ENCODE measurements around the gene INAFM2. TPM values are rescaled to one million over a fixed set of nuclear protein-coding genes. Genes with fewer than 3 reads are reported as not detected.

Gene INAFM2
- polyA plus RNA-seq, 2 donors, result 6.4 to 7.0 TPM

- Histone ChIP-seq H3K27me3 (ENCODE audit: control insufficient read depth in 1 of 2, insufficient read depth in 2 of 2, low read length in 2 of 2) (no peaks in the 10 kb centered on the region), H3K4me3 (ENCODE audit: low read depth in 1 of 2, low read length in 2 of 2) (no peak overlapping the region), H3K27ac (ENCODE audit: low read depth in 2 of 2, low read length in 1 of 2) (no peak overlapping the region), H3K36me3 (ENCODE audit: control insufficient read depth in 2 of 2, insufficient read depth in 2 of 2, low read length in 1 of 2) (no peaks in the 10 kb centered on the region), H3K9me3 (ENCODE audit: control insufficient read depth in 2 of 2, insufficient read depth in 1 of 2, low read depth in 1 of 2, low read length in 1 of 2) (peaks cover 0 to 7% of the 10 kb centered on the region in 2 donors), H3K4me1 (ENCODE audit: control insufficient read depth in 2 of 2, insufficient read depth in 2 of 2, low read length in 1 of 2) (no peaks in the 10 kb centered on the region)
- WGBS, 2 donors, result 65 to 70% methylated on average over 12 of the region's 12 CpGs
These were observed 21.9 kb upstream of the INAFM2 start for GRCh38 chr15:40301467-40302179.

GRCh38 chr15:40302288-40302886 lies 21.1 kb upstream of the INAFM2 start:
- WGBS, 2 donors, result 94 to 95% methylated on average over 19 of the region's 19 CpGs

GRCh38 chr15:40302981-40303380 lies 20.5 kb upstream of the INAFM2 start:
- Histone ChIP-seq H3K27me3 (ENCODE audit: control insufficient read depth in 1 of 2, insufficient read depth in 2 of 2, low read length in 2 of 2) (no peaks in the 10 kb centered on the region), H3K9me3 (ENCODE audit: control insufficient read depth in 2 of 2, insufficient read depth in 1 of 2, low read depth in 1 of 2, low read length in 1 of 2) (peaks cover 0 to 7% of the 10 kb centered on the region in 2 donors), H3K36me3 (ENCODE audit: control insufficient read depth in 2 of 2, insufficient read depth in 2 of 2, low read length in 1 of 2) (no peaks in the 10 kb centered on the region), H3K4me1 (ENCODE audit: control insufficient read depth in 2 of 2, insufficient read depth in 2 of 2, low read length in 1 of 2) (no peaks in the 10 kb centered on the region), H3K27ac (ENCODE audit: low read depth in 2 of 2, low read length in 1 of 2) (no peak overlapping the region), H3K4me3 (ENCODE audit: low read depth in 1 of 2, low read length in 2 of 2) (no peak overlapping the region)
- WGBS, 2 donors, result 67 to 68% methylated on average over 11 of the region's 11 CpGs

More at GRCh38 chr15:40302288-40302886, 21.1 kb upstream of the INAFM2 start:
- Histone ChIP-seq H3K27me3 (ENCODE audit: control insufficient read depth in 1 of 2, insufficient read depth in 2 of 2, low read length in 2 of 2) (no peaks in the 10 kb centered on the region), H3K27ac (ENCODE audit: low read depth in 2 of 2, low read length in 1 of 2) (no peak overlapping the region), H3K36me3 (ENCODE audit: control insufficient read depth in 2 of 2, insufficient read depth in 2 of 2, low read length in 1 of 2) (no peaks in the 10 kb centered on the region), H3K9me3 (ENCODE audit: control insufficient read depth in 2 of 2, insufficient read depth in 1 of 2, low read depth in 1 of 2, low read length in 1 of 2) (peaks cover 0 to 7% of the 10 kb centered on the region in 2 donors), H3K4me1 (ENCODE audit: control insufficient read depth in 2 of 2, insufficient read depth in 2 of 2, low read length in 1 of 2) (no peaks in the 10 kb centered on the region), H3K4me3 (ENCODE audit: low read depth in 1 of 2, low read length in 2 of 2) (no peak overlapping the region)

GRCh38 chr15:40303576-40303975 lies 19.9 kb upstream of the INAFM2 start:
- H3K4me1 ChIP-seq (ENCODE audit: control insufficient read depth in 2 of 2, insufficient read depth in 2 of 2, low read length in 1 of 2), result no peaks in the 10 kb centered on the region
- H3K27me3 ChIP-seq (ENCODE audit: control insufficient read depth in 1 of 2, insufficient read depth in 2 of 2, low read length in 2 of 2), result no peaks in the 10 kb centered on the region
- no peak overlapping the region for H3K4me3 ChIP-seq (ENCODE audit: low read depth in 1 of 2, low read length in 2 of 2)
- no peaks in the 10 kb centered on the region for H3K36me3 ChIP-seq (ENCODE audit: control insufficient read depth in 2 of 2, insufficient read depth in 2 of 2, low read length in 1 of 2)
- 87 to 95% methylated on average over 2 of the region's 2 CpGs for WGBS, 2 donors
- peaks cover 0 to 7% of the 10 kb centered on the region in 2 donors for H3K9me3 ChIP-seq (ENCODE audit: control insufficient read depth in 2 of 2, insufficient read depth in 1 of 2, low read depth in 1 of 2, low read length in 1 of 2)
- no peak overlapping the region for H3K27ac ChIP-seq (ENCODE audit: low read depth in 2 of 2, low read length in 1 of 2)

GRCh38 chr15:40305281-40305680 lies 18.2 kb upstream of the INAFM2 start:
- H3K27me3 ChIP-seq (ENCODE audit: control insufficient read depth in 1 of 2, insufficient read depth in 2 of 2, low read length in 2 of 2), result no peaks in the 10 kb centered on the region
- H3K4me3 ChIP-seq (ENCODE audit: low read depth in 1 of 2, low read length in 2 of 2), result no peak overlapping the region
- H3K4me1 ChIP-seq (ENCODE audit: control insufficient read depth in 2 of 2, insufficient read depth in 2 of 2, low read length in 1 of 2), result peaks cover 0 to 3% of the 10 kb centered on the region in 2 donors
- WGBS, 2 donors, result 90 to 92% methylated on average over 4 of the region's 4 CpGs
- no peak overlapping the region for H3K27ac ChIP-seq (ENCODE audit: low read depth in 2 of 2, low read length in 1 of 2)
- no peaks in the 10 kb centered on the region for H3K36me3 ChIP-seq (ENCODE audit: control insufficient read depth in 2 of 2, insufficient read depth in 2 of 2, low read length in 1 of 2)
- peaks cover 0 to 4% of the 10 kb centered on the region in 2 donors for H3K9me3 ChIP-seq (ENCODE audit: control insufficient read depth in 2 of 2, insufficient read depth in 1 of 2, low read depth in 1 of 2, low read length in 1 of 2)

GRCh38 chr15:40306371-40306770 lies 17.1 kb upstream of the INAFM2 start:
- Histone ChIP-seq H3K9me3 (ENCODE audit: control insufficient read depth in 2 of 2, insufficient read depth in 1 of 2, low read depth in 1 of 2, low read length in 1 of 2) (no peaks in the 10 kb centered on the region), H3K27me3 (ENCODE audit: control insufficient read depth in 1 of 2, insufficient read depth in 2 of 2, low read length in 2 of 2) (no peaks in the 10 kb centered on the region), H3K4me1 (ENCODE audit: control insufficient read depth in 2 of 2, insufficient read depth in 2 of 2, low read length in 1 of 2) (peaks cover 0 to 3% of the 10 kb centered on the region in 2 donors), H3K36me3 (ENCODE audit: control insufficient read depth in 2 of 2, insufficient read depth in 2 of 2, low read length in 1 of 2) (no peaks in the 10 kb centered on the region), H3K4me3 (ENCODE audit: low read depth in 1 of 2, low read length in 2 of 2) (no peak overlapping the region), H3K27ac (ENCODE audit: low read depth in 2 of 2, low read length in 1 of 2) (no peak overlapping the region)
- 83 to 84% methylated on average over 5 of the region's 5 CpGs for WGBS, 2 donors

GRCh38 chr15:40306908-40307307 lies 16.6 kb upstream of the INAFM2 start:
- no peaks in the 10 kb centered on the region for H3K36me3 ChIP-seq (ENCODE audit: control insufficient read depth in 2 of 2, insufficient read depth in 2 of 2, low read length in 1 of 2)
- WGBS, 2 donors, result 69 to 70% methylated on average over 7 of the region's 7 CpGs
- H3K27me3 ChIP-seq (ENCODE audit: control insufficient read depth in 1 of 2, insufficient read depth in 2 of 2, low read length in 2 of 2), result no peaks in the 10 kb centered on the region
- H3K4me3 ChIP-seq (ENCODE audit: low read depth in 1 of 2, low read length in 2 of 2), result peak overlapping the region; percentile 2 to 29
- H3K27ac ChIP-seq (ENCODE audit: low read depth in 2 of 2, low read length in 1 of 2), result no peak overlapping the region
- peaks cover 0 to 3% of the 10 kb centered on the region in 2 donors for H3K4me1 ChIP-seq (ENCODE audit: control insufficient read depth in 2 of 2, insufficient read depth in 2 of 2, low read length in 1 of 2)
- H3K9me3 ChIP-seq (ENCODE audit: control insufficient read depth in 2 of 2, insufficient read depth in 1 of 2, low read depth in 1 of 2, low read length in 1 of 2), result no peaks in the 10 kb centered on the region

GRCh38 chr15:40307421-40308211 lies 15.9 kb upstream of the INAFM2 start, which contains the start of gene PLCB2:
Gene PLCB2 (minus strand): TSS chr15:40307935. CDS start chr15:40307672, 263 bp downstream.
- no peaks in the 10 kb centered on the region for H3K9me3 ChIP-seq (ENCODE audit: control insufficient read depth in 2 of 2, insufficient read depth in 1 of 2, low read depth in 1 of 2, low read length in 1 of 2)
- no peaks in the 10 kb centered on the region for H3K27me3 ChIP-seq (ENCODE audit: control insufficient read depth in 1 of 2, insufficient read depth in 2 of 2, low read length in 2 of 2)
- 62 to 63% methylated on average over 15 of the region's 15 CpGs for WGBS, 2 donors
- peak within 1 kb of the TSS; percentile 25 to 39 for H3K4me3 ChIP-seq (ENCODE audit: low read depth in 1 of 2, low read length in 2 of 2)
- H3K4me1 ChIP-seq (ENCODE audit: control insufficient read depth in 2 of 2, insufficient read depth in 2 of 2, low read length in 1 of 2), result peaks cover 0 to 3% of the 10 kb centered on the region in 2 donors
- peak within 1 kb of the TSS; percentile 49 to 60 for H3K27ac ChIP-seq (ENCODE audit: low read depth in 2 of 2, low read length in 1 of 2)
- H3K36me3 ChIP-seq (ENCODE audit: control insufficient read depth in 2 of 2, insufficient read depth in 2 of 2, low read length in 1 of 2), result no peaks in the 10 kb centered on the region

GRCh38 chr15:40309344-40309862 lies 14.1 kb upstream of the INAFM2 start:
- no peaks in the 10 kb centered on the region for H3K27me3 ChIP-seq (ENCODE audit: control insufficient read depth in 1 of 2, insufficient read depth in 2 of 2, low read length in 2 of 2)
- no peak overlapping the region for H3K4me3 ChIP-seq (ENCODE audit: low read depth in 1 of 2, low read length in 2 of 2)
- no peaks in the 10 kb centered on the region for H3K9me3 ChIP-seq (ENCODE audit: control insufficient read depth in 2 of 2, insufficient read depth in 1 of 2, low read depth in 1 of 2, low read length in 1 of 2)
- no peaks in the 10 kb centered on the region for H3K36me3 ChIP-seq (ENCODE audit: control insufficient read depth in 2 of 2, insufficient read depth in 2 of 2, low read length in 1 of 2)
- H3K4me1 ChIP-seq (ENCODE audit: control insufficient read depth in 2 of 2, insufficient read depth in 2 of 2, low read length in 1 of 2), result peaks cover 0 to 3% of the 10 kb centered on the region in 2 donors
- H3K27ac ChIP-seq (ENCODE audit: low read depth in 2 of 2, low read length in 1 of 2), result no peak overlapping the region
- WGBS, 2 donors, result 82 to 83% methylated on average over 8 of the region's 8 CpGs

Measured in esophagus (tissue), 2 donors.